ENCODE measurements around the gene PARVB.

Gene PARVB

DNA sequence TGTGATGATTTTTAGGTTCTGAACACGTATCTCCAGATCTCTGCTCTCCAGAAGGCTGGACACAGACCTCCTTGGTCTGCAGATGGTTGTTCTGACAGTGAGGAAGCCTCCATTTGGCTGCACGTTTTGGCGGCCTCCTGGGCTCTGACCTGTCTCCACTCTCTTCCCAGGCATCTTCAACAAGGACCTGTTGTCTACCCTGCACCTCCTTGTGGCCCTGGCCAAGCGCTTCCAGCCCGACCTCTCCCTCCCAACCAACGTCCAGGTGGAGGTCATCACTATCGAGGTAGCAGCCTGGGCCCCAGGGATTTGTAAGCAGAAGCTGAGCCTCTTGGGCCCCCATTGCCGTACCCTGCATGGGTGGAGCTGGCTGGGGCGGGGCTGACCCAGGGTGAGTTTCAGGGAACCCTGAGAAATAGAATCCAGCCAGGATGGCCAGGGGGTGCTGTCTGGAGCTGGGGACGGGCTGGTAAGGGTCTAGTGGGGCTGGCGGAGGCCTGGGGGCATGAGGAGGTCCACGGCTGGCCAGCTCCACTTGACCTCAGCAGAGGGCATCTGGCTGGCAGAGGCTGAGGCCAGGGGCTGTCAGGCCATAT lies 166.4 kb downstream of the PARVB start:
- no peak overlapping the region for H3K27ac ChIP-seq (ENCODE audit: insufficient read depth, low read length, poor library complexity, severe bottlenecking)
- DNase-seq: no peak
- peaks cover 21% of the 10 kb centered on the region for H3K4me1 ChIP-seq (ENCODE audit: control insufficient read depth, insufficient read depth, low read length, poor library complexity, severe bottlenecking)
- peaks cover 6% of the 10 kb centered on the region for H3K36me3 ChIP-seq (ENCODE audit: control insufficient read depth, insufficient read depth, low read length)
- H3K4me3 ChIP-seq (ENCODE audit: insufficient read depth, low read depth, low read length, poor library complexity, severe bottlenecking): no peak overlapping the region
- no peaks in the 10 kb centered on the region for H3K27me3 ChIP-seq (replicated peaks; ENCODE audit: control insufficient read depth, insufficient read depth, low read length, poor library complexity, severe bottlenecking)
- no peaks in the 10 kb centered on the region for H3K9me3 ChIP-seq (ENCODE audit: control insufficient read depth, low read length)

DNA sequence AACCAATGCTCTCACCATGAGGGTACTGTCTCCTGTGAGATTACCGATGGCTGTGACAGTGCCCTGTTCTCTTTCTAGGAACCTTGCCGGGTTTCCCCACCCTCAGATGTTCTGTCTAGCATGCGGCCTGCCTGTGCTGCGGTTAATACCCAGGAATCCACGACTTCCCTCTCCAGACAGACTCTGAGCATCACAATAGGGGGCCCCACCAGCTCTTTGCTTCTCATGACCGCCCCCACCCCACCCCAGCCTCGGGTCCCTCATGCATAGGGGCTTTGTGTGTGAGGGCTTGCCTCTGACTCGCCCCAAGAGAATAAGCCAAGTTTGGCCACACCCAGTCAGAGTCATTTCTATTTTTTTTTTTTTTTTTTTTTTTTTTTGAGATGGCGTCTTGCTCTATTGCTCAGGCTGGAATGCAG lies 166.9 kb downstream of the PARVB start:
- Histone ChIP-seq H3K27me3 (replicated peaks; ENCODE audit: control insufficient read depth, insufficient read depth, low read length, poor library complexity, severe bottlenecking) (no peaks in the 10 kb centered on the region), H3K36me3 (ENCODE audit: control insufficient read depth, insufficient read depth, low read length) (peaks cover 3% of the 10 kb centered on the region), H3K27ac (ENCODE audit: insufficient read depth, low read length, poor library complexity, severe bottlenecking) (no peak overlapping the region), H3K9me3 (ENCODE audit: control insufficient read depth, low read length) (no peaks in the 10 kb centered on the region), H3K4me1 (ENCODE audit: control insufficient read depth, insufficient read depth, low read length, poor library complexity, severe bottlenecking) (peaks cover 21% of the 10 kb centered on the region), H3K4me3 (ENCODE audit: insufficient read depth, low read depth, low read length, poor library complexity, severe bottlenecking) (no peak overlapping the region)
- no peak for DNase-seq

DNA sequence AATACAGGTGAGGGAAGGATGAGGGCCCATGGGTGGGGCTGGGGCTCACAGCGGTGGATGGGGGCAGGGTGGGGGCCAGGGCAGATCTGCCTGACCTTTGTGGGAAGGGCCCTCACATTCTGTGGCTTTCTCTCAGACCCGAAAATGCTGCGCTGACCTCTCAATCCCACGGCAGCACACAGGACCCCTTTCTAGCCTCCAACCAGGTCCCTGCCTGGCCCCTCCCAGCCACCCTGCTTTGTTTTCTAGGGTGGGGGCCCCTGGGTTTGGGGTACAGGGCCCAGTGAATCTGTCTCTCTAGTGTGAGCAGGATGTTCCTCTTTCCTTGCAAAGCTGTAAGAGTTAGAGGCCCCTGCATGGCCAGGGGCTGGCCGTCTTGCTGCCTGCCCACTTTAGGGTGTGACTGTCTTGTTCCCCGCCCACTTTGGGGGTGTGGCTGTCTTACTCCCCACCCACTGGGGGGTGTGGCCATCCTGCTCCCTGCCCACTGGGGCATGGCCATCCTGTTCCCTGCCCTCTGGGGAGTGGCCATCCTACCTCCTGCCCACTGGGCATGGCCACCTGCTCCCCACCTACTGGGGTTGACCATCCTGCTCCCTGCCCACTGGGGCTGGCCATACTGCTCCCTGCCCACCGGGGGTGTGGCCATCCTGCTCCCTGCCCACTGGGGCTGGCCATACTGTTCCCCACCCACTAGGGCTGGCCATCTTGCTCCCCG lies 168.2 kb downstream of the PARVB start:
- DNase-seq: peak in 1 of 3 donors; percentile 20
- Histone ChIP-seq H3K4me3 (ENCODE audit: insufficient read depth, low read depth, low read length, poor library complexity, severe bottlenecking) (no peak overlapping the region), H3K36me3 (ENCODE audit: control insufficient read depth, insufficient read depth, low read length) (no peaks in the 10 kb centered on the region), H3K4me1 (ENCODE audit: control insufficient read depth, insufficient read depth, low read length, poor library complexity, severe bottlenecking) (peaks cover 21% of the 10 kb centered on the region), H3K9me3 (ENCODE audit: control insufficient read depth, low read length) (no peaks in the 10 kb centered on the region), H3K27me3 (replicated peaks; ENCODE audit: control insufficient read depth, insufficient read depth, low read length, poor library complexity, severe bottlenecking) (no peaks in the 10 kb centered on the region), H3K27ac (ENCODE audit: insufficient read depth, low read length, poor library complexity, severe bottlenecking) (no peak overlapping the region)

- Histone ChIP-seq H3K4me3 (ENCODE audit: insufficient read depth, low read depth, low read length, poor library complexity, severe bottlenecking) (no peak overlapping the region), H3K36me3 (ENCODE audit: control insufficient read depth, insufficient read depth, low read length) (peaks cover 1% of the 10 kb centered on the region), H3K9me3 (ENCODE audit: control insufficient read depth, low read length) (no peaks in the 10 kb centered on the region), H3K4me1 (ENCODE audit: control insufficient read depth, insufficient read depth, low read length, poor library complexity, severe bottlenecking) (peaks cover 21% of the 10 kb centered on the region), H3K27me3 (replicated peaks; ENCODE audit: control insufficient read depth, insufficient read depth, low read length, poor library complexity, severe bottlenecking) (no peaks in the 10 kb centered on the region), H3K27ac (ENCODE audit: insufficient read depth, low read length, poor library complexity, severe bottlenecking) (no peak overlapping the region)
- no peak for DNase-seq
Measured at GRCh38 chr22:44192816-44193534, 168.9 kb downstream of the PARVB start.

GRCh38 chr22:44193535-44193891 lies 169.4 kb downstream of the PARVB start:
- peaks cover 7% of the 10 kb centered on the region for H3K36me3 ChIP-seq (ENCODE audit: control insufficient read depth, insufficient read depth, low read length)
- H3K27me3 ChIP-seq (replicated peaks; ENCODE audit: control insufficient read depth, insufficient read depth, low read length, poor library complexity, severe bottlenecking): no peaks in the 10 kb centered on the region
- no peak for DNase-seq
- no peak overlapping the region for H3K4me3 ChIP-seq (ENCODE audit: insufficient read depth, low read depth, low read length, poor library complexity, severe bottlenecking)
- no peaks in the 10 kb centered on the region for H3K9me3 ChIP-seq (ENCODE audit: control insufficient read depth, low read length)
- H3K4me1 ChIP-seq (ENCODE audit: control insufficient read depth, insufficient read depth, low read length, poor library complexity, severe bottlenecking): peaks cover 21% of the 10 kb centered on the region
- H3K27ac ChIP-seq (ENCODE audit: insufficient read depth, low read length, poor library complexity, severe bottlenecking): no peak overlapping the region

GRCh38 chr22:44194569-44194968 lies 170.5 kb downstream of the PARVB start:
- peaks cover 21% of the 10 kb centered on the region for H3K4me1 ChIP-seq (ENCODE audit: control insufficient read depth, insufficient read depth, low read length, poor library complexity, severe bottlenecking)
- H3K27me3 ChIP-seq (replicated peaks; ENCODE audit: control insufficient read depth, insufficient read depth, low read length, poor library complexity, severe bottlenecking): no peaks in the 10 kb centered on the region
- no peak for DNase-seq
- no peak overlapping the region for H3K4me3 ChIP-seq (ENCODE audit: insufficient read depth, low read depth, low read length, poor library complexity, severe bottlenecking)
- H3K27ac ChIP-seq (ENCODE audit: insufficient read depth, low read length, poor library complexity, severe bottlenecking): no peak overlapping the region
- peaks cover 16% of the 10 kb centered on the region for H3K36me3 ChIP-seq (ENCODE audit: control insufficient read depth, insufficient read depth, low read length)
- H3K9me3 ChIP-seq (ENCODE audit: control insufficient read depth, low read length): no peaks in the 10 kb centered on the region

- Histone ChIP-seq H3K9me3 (ENCODE audit: control insufficient read depth, low read length) (no peaks in the 10 kb centered on the region), H3K4me1 (ENCODE audit: control insufficient read depth, insufficient read depth, low read length, poor library complexity, severe bottlenecking) (peaks cover 21% of the 10 kb centered on the region), H3K36me3 (ENCODE audit: control insufficient read depth, insufficient read depth, low read length) (peaks cover 21% of the 10 kb centered on the region)
Measured at GRCh38 chr22:44195189-44195871, 171.2 kb downstream of the PARVB start.

DNA sequence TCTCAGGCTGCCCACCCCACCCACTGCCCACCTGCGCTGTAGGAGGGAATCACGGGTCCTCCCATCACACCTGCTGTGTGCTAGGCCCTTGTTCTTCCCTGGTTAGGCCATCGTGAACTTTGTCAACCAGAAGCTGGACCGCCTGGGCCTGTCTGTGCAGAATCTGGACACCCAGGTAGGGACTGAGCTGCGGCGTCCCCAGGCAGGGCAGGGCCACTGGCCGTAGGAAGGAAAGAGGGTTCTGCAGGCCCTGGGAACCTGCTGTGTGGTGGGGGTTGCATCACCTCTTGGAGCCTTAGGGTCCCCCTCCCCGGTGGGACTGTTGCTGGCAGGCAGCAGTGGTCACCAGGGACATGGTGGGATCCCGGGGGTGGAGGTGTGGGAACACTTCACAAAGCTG lies 172.1 kb downstream of the PARVB start:
- Histone ChIP-seq H3K36me3 (ENCODE audit: control insufficient read depth, insufficient read depth, low read length) (peaks cover 28% of the 10 kb centered on the region), H3K27ac (ENCODE audit: insufficient read depth, low read length, poor library complexity, severe bottlenecking) (no peak overlapping the region), H3K27me3 (replicated peaks; ENCODE audit: control insufficient read depth, insufficient read depth, low read length, poor library complexity, severe bottlenecking) (no peaks in the 10 kb centered on the region), H3K9me3 (ENCODE audit: control insufficient read depth, low read length) (no peaks in the 10 kb centered on the region), H3K4me3 (ENCODE audit: insufficient read depth, low read depth, low read length, poor library complexity, severe bottlenecking) (no peak overlapping the region), H3K4me1 (ENCODE audit: control insufficient read depth, insufficient read depth, low read length, poor library complexity, severe bottlenecking) (peaks cover 20% of the 10 kb centered on the region)
- DNase-seq: no peak

More at GRCh38 chr22:44195189-44195871, 171.2 kb downstream of the PARVB start:
- H3K27me3 ChIP-seq (replicated peaks; ENCODE audit: control insufficient read depth, insufficient read depth, low read length, poor library complexity, severe bottlenecking): no peaks in the 10 kb centered on the region
- no peak overlapping the region for H3K27ac ChIP-seq (ENCODE audit: insufficient read depth, low read length, poor library complexity, severe bottlenecking)
- no peak overlapping the region for H3K4me3 ChIP-seq (ENCODE audit: insufficient read depth, low read depth, low read length, poor library complexity, severe bottlenecking)
- no peak for DNase-seq

DNA sequence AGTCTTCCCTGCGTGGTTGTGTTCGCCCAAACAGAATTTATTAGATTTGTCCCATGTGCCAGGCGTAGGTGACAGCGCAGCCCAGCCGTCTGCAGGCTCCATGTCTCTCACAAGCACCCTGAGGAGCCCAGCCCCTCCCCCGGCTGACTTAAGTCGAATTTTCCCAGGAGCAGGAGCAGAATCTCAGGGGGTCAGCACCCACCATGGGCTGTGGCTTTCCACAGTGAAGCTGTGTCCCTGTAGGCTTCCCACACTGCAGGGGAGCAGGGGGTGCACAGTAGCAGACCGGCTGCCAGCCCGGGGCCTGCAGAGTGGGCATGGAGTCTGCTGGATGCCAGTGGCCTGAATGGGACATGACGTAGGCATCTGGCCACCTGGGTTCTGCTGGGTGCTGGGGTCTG lies 172.6 kb downstream of the PARVB start:
- Histone ChIP-seq H3K4me3 (ENCODE audit: insufficient read depth, low read depth, low read length, poor library complexity, severe bottlenecking) (no peak overlapping the region), H3K27ac (ENCODE audit: insufficient read depth, low read length, poor library complexity, severe bottlenecking) (no peak overlapping the region), H3K36me3 (ENCODE audit: control insufficient read depth, insufficient read depth, low read length) (peaks cover 28% of the 10 kb centered on the region), H3K27me3 (replicated peaks; ENCODE audit: control insufficient read depth, insufficient read depth, low read length, poor library complexity, severe bottlenecking) (no peaks in the 10 kb centered on the region), H3K9me3 (ENCODE audit: control insufficient read depth, low read length) (no peaks in the 10 kb centered on the region), H3K4me1 (ENCODE audit: control insufficient read depth, insufficient read depth, low read length, poor library complexity, severe bottlenecking) (peaks cover 19% of the 10 kb centered on the region)
- DNase-seq: no peak

All from effector memory CD4-positive, alpha-beta T cell (primary cell).